Suprapubic skin (tissue), 4 donors: ENCODE results near the gene HNRNPC.

Experiments
- CTCF ChIP-seq, 2 donors: fragments of 200-600 bp in 1 of 2; fragments of 450-650 bp in 1 of 2; sonication (generic) in 1 of 2; IDR thresholded peaks; one replicate each; pipeline ENCODE4 v1.5.1; 2016 to 2019; ENCODE audit warnings: antibody characterized with exemption in 2 of 2, mild to moderate bottlenecking in 1 of 2, moderate library complexity in 1 of 2
- EP300 ChIP-seq: sonication (generic); formaldehyde crosslinking; IDR thresholded peaks from one replicate; pipeline ENCODE4 v1.6.1; 2017; ENCODE audit warnings: antibody characterized with exemption
- POLR2A ChIP-seq, 2 donors: fragments of 450-650 bp; IDR thresholded peaks; one replicate each; pipeline ENCODE4 v1.6.1; 2017; ENCODE audit warnings: antibody characterized with exemption in 2 of 2, mild to moderate bottlenecking in 2 of 2, moderate library complexity in 2 of 2
- POLR2AphosphoS5 ChIP-seq, 3 donors: sonication (generic); formaldehyde crosslinking; IDR thresholded peaks; one replicate each; pipeline ENCODE4 v1.6.1; 2017; ENCODE audit warnings: antibody characterized with exemption in 3 of 3

- TF ChIP-seq POLR2AphosphoS5 (IDR thresholded peaks at IDR 0.05) (no peak), CTCF (IDR thresholded peaks at IDR 0.05) (no peak), EP300 (no peak), POLR2A (IDR thresholded peaks at IDR 0.05) (no peak)
These were observed 5.8 kb downstream of the HNRNPC start for GRCh38 chr14:21263284-21264024.
